Lower lobe of right lung (tissue), 2 donors: Measurements from ENCODE around the gene CNOT2. TPM values are rescaled to one million over a fixed set of nuclear protein-coding genes. Genes with fewer than 3 reads are reported as not detected.

Experiments
- ATAC-seq, 2 donors: fragments of 200-7000 bp; cut with Tn5 transposase; one replicate each; pipeline ENCODE4 v1.9.1; 2020 to 2022; ENCODE audit warnings: mild to moderate bottlenecking in 2 of 2, moderate library complexity in 2 of 2
- DNase-seq: peaks from one replicate; pipeline ENCODE4 v3.0.0-alpha.2; 2020
- H3K27ac ChIP-seq: fragments of 200-600 bp; one replicate; pipeline ENCODE4 v1.8.0; 2022
- H3K27me3 ChIP-seq: fragments of 200-600 bp; one replicate; pipeline ENCODE4 v1.8.0; 2022; ENCODE audit warnings: low read depth
- H3K36me3 ChIP-seq: fragments of 200-600 bp; one replicate; pipeline ENCODE4 v1.8.0; 2022; ENCODE audit warnings: mild to moderate bottlenecking
- H3K4me1 ChIP-seq: fragments of 200-600 bp; one replicate; pipeline ENCODE4 v1.8.0; 2022
- H3K4me3 ChIP-seq: fragments of 200-600 bp; one replicate; pipeline ENCODE4 v1.8.0; 2022; ENCODE audit warnings: mild to moderate bottlenecking
- H3K9me3 ChIP-seq: fragments of 200-600 bp; one replicate; pipeline ENCODE4 v1.8.0; 2022
- intact Hi-C: fragments of 100-400 bp; cut with DNase I; formaldehyde crosslinking; loops from one replicate; pipeline ENCODE4 v1.11.0; 2022
- total RNA-seq: library from RNA; stranded (reverse); fragmentation: NEBNext Ultra II Directional; extraction: Animal tissue kit (Norgen Biotek cat#: 25700); gene quantifications from one replicate; pipeline ENCODE4 v1.2.1, GENCODE V29; 2021
- TF ChIP-seq, protein P1 (sequence below): fragments of 200-600 bp; IDR thresholded peaks from one replicate; pipeline ENCODE4 v1.8.0; 2022; ENCODE audit warnings: antibody characterized with exemption, mild to moderate bottlenecking
- donor health status: DM: no; HTN: yes; CAD: no; lungs with severe emphysema.

The CNOT2 gene
- total RNA-seq, 1 donor from 2014 or later = 66.2 TPM

DNA sequence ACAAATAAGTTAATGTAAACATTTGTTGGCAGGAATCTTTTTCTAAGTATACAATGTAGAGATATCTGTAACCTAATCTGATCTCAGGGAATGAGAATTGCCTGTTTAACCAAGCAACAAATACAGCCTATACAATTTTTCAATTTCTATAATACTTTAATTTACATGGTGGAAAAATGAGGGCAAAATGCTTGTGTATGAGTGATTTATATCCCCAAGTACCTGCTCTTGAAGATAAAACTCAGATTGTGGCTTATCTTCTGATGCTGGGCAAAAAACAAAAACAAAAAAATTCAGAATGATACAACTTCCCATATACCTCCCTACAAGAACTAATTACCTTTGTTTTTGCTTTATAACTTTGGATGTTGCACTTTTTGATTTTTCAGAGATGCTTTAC lies 2.2 kb downstream of the CNOT2 start:
- TF ChIP-seq, protein P1, sequence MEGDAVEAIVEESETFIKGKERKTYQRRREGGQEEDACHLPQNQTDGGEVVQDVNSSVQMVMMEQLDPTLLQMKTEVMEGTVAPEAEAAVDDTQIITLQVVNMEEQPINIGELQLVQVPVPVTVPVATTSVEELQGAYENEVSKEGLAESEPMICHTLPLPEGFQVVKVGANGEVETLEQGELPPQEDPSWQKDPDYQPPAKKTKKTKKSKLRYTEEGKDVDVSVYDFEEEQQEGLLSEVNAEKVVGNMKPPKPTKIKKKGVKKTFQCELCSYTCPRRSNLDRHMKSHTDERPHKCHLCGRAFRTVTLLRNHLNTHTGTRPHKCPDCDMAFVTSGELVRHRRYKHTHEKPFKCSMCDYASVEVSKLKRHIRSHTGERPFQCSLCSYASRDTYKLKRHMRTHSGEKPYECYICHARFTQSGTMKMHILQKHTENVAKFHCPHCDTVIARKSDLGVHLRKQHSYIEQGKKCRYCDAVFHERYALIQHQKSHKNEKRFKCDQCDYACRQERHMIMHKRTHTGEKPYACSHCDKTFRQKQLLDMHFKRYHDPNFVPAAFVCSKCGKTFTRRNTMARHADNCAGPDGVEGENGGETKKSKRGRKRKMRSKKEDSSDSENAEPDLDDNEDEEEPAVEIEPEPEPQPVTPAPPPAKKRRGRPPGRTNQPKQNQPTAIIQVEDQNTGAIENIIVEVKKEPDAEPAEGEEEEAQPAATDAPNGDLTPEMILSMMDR = no peak
- no peak overlapping the region for H3K27ac ChIP-seq
- intact Hi-C loops = no loop called here
- no peaks in the 10 kb centered on the region for H3K27me3 ChIP-seq
- H3K4me3 ChIP-seq = peak overlapping the region; percentile 86
- peaks cover 65% of the 10 kb centered on the region for H3K4me1 ChIP-seq
- peaks cover 7% of the 10 kb centered on the region for H3K36me3 ChIP-seq
- DNase-seq (no peak), ATAC-seq (no peak)
- no peaks in the 10 kb centered on the region for H3K9me3 ChIP-seq

DNA sequence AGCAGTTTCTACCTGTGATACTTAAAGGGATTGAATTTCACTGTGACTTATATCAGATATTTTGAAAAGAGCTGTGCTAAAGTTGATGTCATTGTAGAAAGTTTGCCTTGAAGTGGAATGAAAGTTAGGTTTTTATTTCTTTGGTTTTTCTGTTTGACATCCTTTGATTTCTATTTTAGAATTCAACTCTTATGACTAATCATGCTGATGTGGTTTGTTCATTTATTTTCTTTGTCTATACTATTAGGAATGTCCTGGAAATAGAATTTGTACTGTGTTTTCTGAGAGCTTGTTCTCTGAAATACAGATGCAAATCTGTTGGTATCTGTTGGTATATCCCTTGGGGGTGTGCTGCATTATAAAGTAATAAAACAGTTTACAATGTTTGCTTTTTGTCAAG lies 3.3 kb downstream of the CNOT2 start:
- intact Hi-C loops = no loop called here
- Histone ChIP-seq H3K36me3 (no peaks in the 10 kb centered on the region), H3K27ac (no peak overlapping the region), H3K9me3 (no peaks in the 10 kb centered on the region), H3K27me3 (no peaks in the 10 kb centered on the region), H3K4me3 (no peak overlapping the region), H3K4me1 (peaks cover 66% of the 10 kb centered on the region)
- TF ChIP-seq, protein P1 = no peak
- ATAC-seq = no peak
- DNase-seq = no peak

DNA sequence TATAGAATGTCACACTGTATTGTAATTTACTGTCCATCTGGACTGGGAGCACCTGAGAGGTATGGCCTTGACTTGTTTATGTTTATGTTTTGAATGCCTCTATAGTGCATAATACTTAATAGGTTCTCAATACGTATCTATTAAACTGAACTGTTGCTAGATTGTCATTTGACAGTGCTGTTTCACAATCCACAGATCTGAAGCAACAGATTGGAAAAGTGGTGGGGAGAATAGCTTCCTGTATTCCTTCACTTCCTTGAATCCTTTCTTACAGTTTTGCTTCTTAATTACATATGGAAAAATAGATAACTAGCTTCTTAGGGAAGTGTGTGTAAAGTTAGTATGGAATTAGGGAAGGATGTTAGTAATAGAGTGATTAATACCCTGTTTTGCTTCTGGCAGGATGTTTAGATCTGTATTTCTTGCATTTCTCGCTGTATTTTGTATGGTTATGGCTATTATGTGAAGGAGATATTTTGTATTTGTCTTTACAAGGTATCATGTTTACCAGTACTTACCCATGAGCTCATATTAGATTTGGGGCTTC lies 4.5 kb downstream of the CNOT2 start:
- TF ChIP-seq, protein P1 = no peak
- no peaks in the 10 kb centered on the region for H3K36me3 ChIP-seq
- H3K4me3 ChIP-seq = no peak overlapping the region
- H3K27ac ChIP-seq = no peak overlapping the region
- DNase-seq = no peak
- intact Hi-C loops = no loop called here
- peaks cover 69% of the 10 kb centered on the region for H3K4me1 ChIP-seq
- no peaks in the 10 kb centered on the region for H3K9me3 ChIP-seq
- ATAC-seq = no peak
- no peaks in the 10 kb centered on the region for H3K27me3 ChIP-seq

DNA sequence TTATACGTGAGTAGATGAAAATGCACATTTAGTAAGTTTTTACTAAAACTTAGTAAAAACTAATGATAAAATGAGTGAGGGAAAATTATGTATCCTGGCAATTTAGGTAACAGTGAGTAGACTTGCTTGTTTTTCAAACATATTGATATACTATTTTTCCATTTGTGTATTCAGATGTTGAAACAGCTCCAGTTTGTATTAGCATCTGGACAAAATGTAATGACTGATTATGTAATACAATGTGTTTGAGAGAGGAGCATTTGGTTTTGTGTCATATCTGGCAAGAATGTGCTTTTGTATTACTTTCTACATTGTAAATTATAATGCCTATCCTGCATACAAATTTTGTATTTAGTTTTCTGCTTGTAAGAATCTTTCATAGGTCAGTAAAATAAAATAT lies 5.6 kb downstream of the CNOT2 start:
- no peak for DNase-seq
- peaks cover 79% of the 10 kb centered on the region for H3K4me1 ChIP-seq
- no peak overlapping the region for H3K27ac ChIP-seq
- H3K4me3 ChIP-seq = no peak overlapping the region
- H3K36me3 ChIP-seq = no peaks in the 10 kb centered on the region
- no peaks in the 10 kb centered on the region for H3K9me3 ChIP-seq
- TF ChIP-seq, protein P1 = no peak
- intact Hi-C loops = no loop called here
- ATAC-seq = no peak
- H3K27me3 ChIP-seq = no peaks in the 10 kb centered on the region

DNA sequence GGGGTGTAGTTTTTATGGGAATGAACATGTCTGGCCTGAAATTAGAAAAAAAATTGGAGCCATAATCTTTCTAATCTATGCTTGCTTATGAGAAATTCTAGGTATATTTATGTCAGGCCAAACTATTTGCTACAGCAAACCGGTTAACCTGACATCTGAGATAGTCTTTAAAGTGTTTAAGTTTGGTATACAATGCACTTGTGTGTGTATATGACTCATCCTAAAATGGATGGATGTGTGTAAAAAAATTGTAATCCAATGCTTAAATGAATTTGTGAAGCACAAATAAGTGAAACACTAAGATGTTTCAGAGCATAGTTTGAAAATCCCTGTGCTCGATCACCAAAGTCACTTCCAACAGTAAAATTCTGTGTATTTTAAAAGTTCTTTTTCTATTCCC lies 6.7 kb downstream of the CNOT2 start:
- TF ChIP-seq, protein P1 = no peak
- no peak overlapping the region for H3K27ac ChIP-seq
- H3K36me3 ChIP-seq = no peaks in the 10 kb centered on the region
- H3K27me3 ChIP-seq = no peaks in the 10 kb centered on the region
- ATAC-seq = no peak
- H3K4me1 ChIP-seq = peaks cover 73% of the 10 kb centered on the region
- no peak for DNase-seq
- no peak overlapping the region for H3K4me3 ChIP-seq
- intact Hi-C loops = no loop called here
- H3K9me3 ChIP-seq = no peaks in the 10 kb centered on the region

DNA sequence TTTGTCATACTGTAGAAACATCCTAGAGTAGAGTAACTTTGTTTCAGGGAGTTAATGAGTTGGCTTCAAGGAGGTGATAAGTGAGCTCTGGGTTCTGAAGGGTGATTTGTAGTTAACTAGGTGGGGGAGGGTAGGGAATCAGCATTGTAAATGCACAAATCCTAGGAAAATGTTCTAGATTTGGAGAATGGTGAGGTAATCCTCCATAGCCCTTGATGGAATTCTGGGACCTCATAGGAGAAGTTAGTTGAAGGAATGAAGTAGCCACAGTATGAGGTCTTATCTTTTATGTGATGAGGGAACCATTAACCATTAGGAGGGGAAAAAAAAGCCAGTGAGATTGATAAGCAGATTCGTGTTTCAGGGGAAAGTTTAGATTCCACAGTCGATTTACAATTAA lies 8.0 kb downstream of the CNOT2 start:
- Histone ChIP-seq H3K4me1 (peaks cover 65% of the 10 kb centered on the region), H3K9me3 (no peaks in the 10 kb centered on the region), H3K4me3 (no peak overlapping the region), H3K27ac (no peak overlapping the region), H3K36me3 (no peaks in the 10 kb centered on the region), H3K27me3 (no peaks in the 10 kb centered on the region)
- DNase-seq = no peak
- no peak for ATAC-seq
- intact Hi-C loops = no loop called here
- TF ChIP-seq, protein P1 = no peak
